OCI-LY7 (cell line): ENCODE results near the gene ELOVL5. TPM values are rescaled to one million over a fixed set of nuclear protein-coding genes. Genes with fewer than 3 reads are reported as not detected.

ENCODE experiments used
- BruUV-seq: library from RNA; stranded (reverse); fragments of 400-500 nt; replicated peaks from 2 replicates; lab custom pipeline; 2021; lab: Mats Ljungman, UMichigan
- CTCF ChIA-PET: fragments of 300-600 bp; sonication (Branson Sonifier 250); formaldehyde crosslinking; loops from one replicate; lab custom pipeline; 2022; ENCODE audit warnings: antibody characterized with exemption; ENCODE audit not compliant: unreplicated experiment; lab: Charles Lee
- POLR2A ChIA-PET: fragments of 300-600 bp; sonication (Branson Sonifier 250); formaldehyde crosslinking; loops from one replicate; lab custom pipeline; 2022; ENCODE audit warnings: antibody characterized with exemption; lab: Charles Lee
- DNase-seq: peaks from one replicate; pipeline ENCODE4 v3.0.0-alpha.2; 2015; ENCODE audit warnings: low spot score
- H2AFZ ChIP-seq: fragments of 200-600 bp; sonication (generic), shearing (Covaris generic); 2 replicates; pipeline ENCODE4 v1.6.1; 2014; ENCODE audit warnings: mild to moderate bottlenecking, antibody characterized with exemption, low read length, moderate library complexity
- H3K27ac ChIP-seq: fragments of 200-600 bp; sonication (generic); 2 replicates; pipeline ENCODE4 v1.5.1; 2014; ENCODE audit warnings: mixed run types, low read depth, mild to moderate bottlenecking, moderate library complexity, low read length, inconsistent platforms; ENCODE audit not compliant: poor library complexity, severe bottlenecking
- H3K36me3 ChIP-seq: fragments of 200-600 bp; sonication (generic); 2 replicates; pipeline ENCODE4 v1.6.1; 2014; ENCODE audit warnings: mild to moderate bottlenecking, antibody characterized with exemption, low read length, moderate library complexity, mixed read lengths; ENCODE audit not compliant: insufficient read depth
- H3K4me1 ChIP-seq: fragments of 200-600 bp; sonication (generic); 2 replicates; pipeline ENCODE4 v1.5.1; 2014; ENCODE audit warnings: mild to moderate bottlenecking, low read length; ENCODE audit not compliant: insufficient read depth, poor library complexity, severe bottlenecking
- H3K4me2 ChIP-seq: fragments of 200-600 bp; sonication (generic); 2 replicates; pipeline ENCODE4 v1.6.1; 2014; ENCODE audit warnings: mild to moderate bottlenecking, low read length
- H3K4me3 ChIP-seq: fragments of 200-600 bp; sonication (generic); 2 replicates; pipeline ENCODE4 v1.5.1; 2014; ENCODE audit warnings: mild to moderate bottlenecking, low read depth, low read length; ENCODE audit not compliant: poor library complexity, severe bottlenecking
- H3K79me2 ChIP-seq: fragments of 200-600 bp; sonication (generic); 2 replicates; pipeline ENCODE4 v1.6.1; 2016; ENCODE audit warnings: low read depth, mild to moderate bottlenecking, low read length, moderate library complexity, mixed read lengths; ENCODE audit not compliant: insufficient read depth
- H3K9me2 ChIP-seq: fragments of 200-600 bp; sonication (generic); 2 replicates; pipeline ENCODE4 v1.6.1; 2016; ENCODE audit warnings: mild to moderate bottlenecking, low read length, mixed read lengths; ENCODE audit not compliant: insufficient read depth
- H3K9me3 ChIP-seq: fragments of 200-600 bp; sonication (generic); 2 replicates; pipeline ENCODE4 v1.6.1; 2014; ENCODE audit warnings: mild to moderate bottlenecking, mixed run types, low read length, mixed read lengths
- H4K20me1 ChIP-seq: fragments of 200-600 bp; sonication (generic); 2 replicates; pipeline ENCODE4 v1.6.1; 2014; ENCODE audit warnings: mild to moderate bottlenecking, antibody characterized with exemption, low read length, moderate library complexity, mixed read lengths; ENCODE audit not compliant: insufficient read depth
- CTCF ChIP-seq: fragments of 200-600 bp; sonication (generic); conservative IDR thresholded peaks from 2 replicates; pipeline ENCODE4 v1.5.1; 2014; ENCODE audit warnings: mild to moderate bottlenecking, antibody characterized with exemption, low read length, moderate library complexity, mixed read lengths
- EZH2phosphoT487 ChIP-seq: fragments of 200-600 bp; sonication (generic); IDR thresholded peaks from 2 replicates; pipeline ENCODE4 v1.6.1; 2018; ENCODE audit warnings: low read depth, borderline replicate concordance, mild to moderate bottlenecking, mixed run types, antibody characterized with exemption, low read length, moderate library complexity, mixed read lengths
- intact Hi-C: fragments of 100-400 bp; cut with micrococcal nuclease; formaldehyde crosslinking; loops from one replicate; pipeline ENCODE4 v1.10.0; 2022; ENCODE audit not compliant: unreplicated experiment
- total RNA-seq, 2 experiments: library from RNA; depleted of rRNA in 1 of 2; stranded (reverse); fragments of >200 nt in 1 of 2; shearing (Covaris generic) in 1 of 2; gene quantifications; 2 replicates each; pipeline ENCODE4 v1.2.3, GENCODE V29; 2014 to 2022

The ELOVL5 gene
- total RNA-seq, 2 experiments from 2014 or later: 66.8 to 97.1 TPM

GRCh38 chr6:53244958-53245357, 103.8 kb downstream of the ELOVL5 start:
- no TSS peak for BruUV-seq
- Histone ChIP-seq H3K36me3 (no peaks in the 10 kb centered on the region; the same call in 1 of the 2 replicates), H3K79me2 (no peaks in the 10 kb centered on the region), H3K9me2 (no peaks in the 10 kb centered on the region), H3K9me3 (no peaks in the 10 kb centered on the region), H2AFZ (no peak overlapping the region), H4K20me1 (no peaks in the 10 kb centered on the region), H3K4me3 (peak overlapping the region; percentile 24), H3K4me1 (peaks cover 40% of the 10 kb centered on the region), H3K4me2 (peak overlapping the region; percentile 59), H3K27ac (peak overlapping the region; percentile 61)
- TF ChIP-seq EZH2phosphoT487: no peak
- no peak for TF ChIP-seq CTCF
- DNase-seq: peak; percentile 94
- ChIA-PET CTCF (interaction anchor here (1.1 kb wide), 1 partner anchor 15 kb away, joined by 3 read pairs; no protein-coding TSS in a partner anchor), POLR2A (interaction anchor here (0.7 to 1.5 kb wide), 6 partner anchors 13 to 183 kb away, joined by 3 to 6 read pairs (median 3); no protein-coding TSS in a partner anchor)
- intact Hi-C loops: loop anchor here (2.0 to 5.0 kb wide), 5 partner anchors 58 to 192 kb away; partner anchors contain the start of gene ELOVL5

- H4K20me1 ChIP-seq: no peaks in the 10 kb centered on the region
- no peak for TF ChIP-seq EZH2phosphoT487
- TF ChIP-seq CTCF: peak; percentile 32; the same call in 1 of the 2 replicates
- H3K27ac ChIP-seq: peak overlapping the region; percentile 61
- H3K9me3 ChIP-seq: no peaks in the 10 kb centered on the region
- no peak overlapping the region for H2AFZ ChIP-seq
- ChIA-PET POLR2A (interaction anchor here (0.7 to 1.5 kb wide), 7 partner anchors 9 to 72 kb away, joined by 3 to 6 read pairs (median 4); no protein-coding TSS in a partner anchor), CTCF (interaction anchor here (1.1 kb wide), 1 partner anchor 14 kb away, joined by 3 read pairs; no protein-coding TSS in a partner anchor)
- H3K9me2 ChIP-seq: no peaks in the 10 kb centered on the region
- H3K4me2 ChIP-seq: peak overlapping the region; percentile 56
- peaks cover 39% of the 10 kb centered on the region for H3K4me1 ChIP-seq
- peak overlapping the region; percentile 18 for H3K4me3 ChIP-seq
- peak; percentile 36 for DNase-seq
- no TSS peak for BruUV-seq
- H3K79me2 ChIP-seq: no peaks in the 10 kb centered on the region
- no peaks in the 10 kb centered on the region; the same call in 1 of the 2 replicates for H3K36me3 ChIP-seq
- intact Hi-C loops: loop anchor here (2.0 to 5.0 kb wide), 3 partner anchors 57 to 192 kb away; no protein-coding TSS in a partner anchor
Measured at GRCh38 chr6:53244399-53244931, 104.3 kb downstream of the ELOVL5 start.

GRCh38 chr6:53241938-53242337, 106.8 kb downstream of the ELOVL5 start:
- POLR2A ChIA-PET: interaction anchor here (0.7 kb wide), 1 partner anchor 39 kb away, joined by 4 read pairs; no protein-coding TSS in a partner anchor
- intact Hi-C loops: loop anchor here (5.0 kb wide), 1 partner anchor 55 kb away; no protein-coding TSS in a partner anchor
- no peak overlapping the region for H3K4me2 ChIP-seq

More at GRCh38 chr6:53241938-53242337, 106.8 kb downstream of the ELOVL5 start:
- Histone ChIP-seq H3K9me3 (no peaks in the 10 kb centered on the region), H3K36me3 (no peaks in the 10 kb centered on the region; the same call in 1 of the 2 replicates), H4K20me1 (no peaks in the 10 kb centered on the region), H2AFZ (no peak overlapping the region), H3K9me2 (no peaks in the 10 kb centered on the region), H3K79me2 (no peaks in the 10 kb centered on the region), H3K27ac (no peak overlapping the region), H3K4me1 (peaks cover 29% of the 10 kb centered on the region), H3K4me3 (no peak overlapping the region)
- TF ChIP-seq CTCF (no peak), EZH2phosphoT487 (no peak)
- BruUV-seq: no TSS peak
- no peak for DNase-seq
- CTCF ChIA-PET: no interaction called here
